Psoas muscle (tissue), 8 donors: ENCODE results near the gene CPED1. TPM values are rescaled to one million over a fixed set of nuclear protein-coding genes. Genes with fewer than 3 reads are reported as not detected.
"Not testable (repeated sequence)": the region's sequence is repeated elsewhere in the genome, so short reads cannot be mapped to it uniquely, and the experiment has no call there.

Experiments used
- ATAC-seq, 4 donors: fragments of 200-7000 bp; cut with Tn5 transposase; one replicate each; pipeline ENCODE4 v1.9.1; 2020; ENCODE audit warnings: moderate library complexity in 3 of 4, mild to moderate bottlenecking in 2 of 4
- DNase-seq, 2 donors: peaks; one replicate each; pipeline ENCODE4 v3.0.0-alpha.2; 2020
- H3K27ac ChIP-seq: fragments of 200-600 bp; one replicate; pipeline ENCODE4 v1.8.0; 2022
- H3K27me3 ChIP-seq, 3 donors: fragments of 200-600 bp in 1 of 3; one replicate each; pipeline versions ENCODE4 v1.6.1 to v1.8.0; 2013 to 2022; ENCODE audit warnings: low read length in 2 of 3, mild to moderate bottlenecking in 2 of 3, moderate library complexity in 1 of 3; ENCODE audit not compliant: insufficient read depth in 3 of 3
- H3K36me3 ChIP-seq, 2 donors: fragments of 200-600 bp in 1 of 2; one replicate each; pipeline versions ENCODE4 v1.6.1 to v1.8.0; 2013 to 2022; ENCODE audit warnings: low read depth in 1 of 2, mild to moderate bottlenecking in 1 of 2, moderate library complexity in 1 of 2; ENCODE audit not compliant: insufficient read depth in 1 of 2
- H3K4me1 ChIP-seq: fragments of 200-600 bp; one replicate; pipeline ENCODE4 v1.8.0; 2022
- H3K4me3 ChIP-seq: fragments of 200-600 bp; one replicate; pipeline ENCODE4 v1.8.0; 2022; ENCODE audit warnings: mild to moderate bottlenecking
- H3K9me3 ChIP-seq: fragments of 200-600 bp; one replicate; pipeline ENCODE4 v1.8.0; 2022
- CTCF ChIP-seq: fragments of 200-600 bp; IDR thresholded peaks from one replicate; pipeline ENCODE4 v1.8.0; 2022; ENCODE audit warnings: antibody characterized with exemption
- WGBS, 3 donors: extraction: QIAGEN DNeasy Blood & Tissue Kit; methylation state at CpG; one replicate each; pipeline versions ENCODE4 v1.1.6 to v1.1.7; 2013; 5-methylcytosine and 5-hydroxymethylcytosine counted together
- intact Hi-C, 2 donors: fragments of 100-400 bp; cut with DNase I; formaldehyde crosslinking; loops; one replicate each; pipeline versions ENCODE4 v1.11.0 to v1.14.2; 2022
- polyA plus RNA-seq, 3 donors: library from polyadenylated mRNA; stranded (reverse); fragments of 200-250 nt; gene quantifications; one replicate each; pipeline ENCODE4 v1.2.3, GENCODE V29; 2013
- total RNA-seq, 4 donors: library from RNA; stranded (reverse); fragmentation: NEBNext Ultra II Directional in 2 of 4; extraction: Animal tissue kit (Norgen Biotek cat#: 25700) in 2 of 4; gene quantifications; one replicate each; pipeline versions ENCODE4 v1.2.1 to v1.2.4, GENCODE V29; 2021 to 2023
- donor health status: healthy with polysubstance abuse.
- donor health status: DM: no; HTN: no; CAD: no; lungs with moderate emphysema.
- donor health status: Bipolar disorder and iron deficiency.
- donor health status: healthy.
- donor health status: DM: yes; HTN: yes; CAD: no.
- donor health status: DM: no; HTN: no; CAD: no.
- donor health status: DM: no; HTN: no; CAD: no.
- donor health status: DM: yes; HTN: yes; CAD: no.

The CPED1 gene
- total and polyA plus RNA-seq, 7 donors = 0.90 to 39.2 (median 12.0) TPM

GRCh38 chr7:120981888-120982615 is 6.5 kb upstream of the CPED1 start:
- no peak for TF ChIP-seq CTCF
- H3K4me3 ChIP-seq = no peak overlapping the region
- 48 to 59% (median 57%) methylated on average over 4 of the region's 4 CpGs for WGBS, 3 donors
- H3K9me3 ChIP-seq = no peaks in the 10 kb centered on the region
- no peaks in the 10 kb centered on the region for H3K4me1 ChIP-seq
- H3K36me3 ChIP-seq = peaks cover 0 to 7% of the 10 kb centered on the region in 2 donors
- no peak for ATAC-seq
- intact Hi-C loops = no loop called here
- H3K27me3 ChIP-seq = no peaks in the 10 kb centered on the region
- H3K27ac ChIP-seq = no peak overlapping the region
- no peak for DNase-seq

- DNase-seq, H3K27ac ChIP-seq, H3K4me3 ChIP-seq, H3K36me3 ChIP-seq, H3K4me1 ChIP-seq, ATAC-seq, intact Hi-C loops, H3K27me3 ChIP-seq, H3K9me3 ChIP-seq: not testable (repeated sequence)
- WGBS, 3 donors = 95 to 97% (median 96%) methylated on average over 5 of the region's 8 CpGs
Measured at GRCh38 chr7:120983592-120983991, 4.9 kb upstream of the CPED1 start.

- Histone ChIP-seq H3K27ac (no peak overlapping the region), H3K4me1 (no peaks in the 10 kb centered on the region), H3K9me3 (no peaks in the 10 kb centered on the region), H3K4me3 (no peak overlapping the region), H3K36me3 (no peaks in the 10 kb centered on the region), H3K27me3 (no peaks in the 10 kb centered on the region)
- TF ChIP-seq CTCF = no peak
- ATAC-seq (no peak), DNase-seq (no peak)
- 94 to 99% (median 97%) methylated on average over 3 of the region's 3 CpGs for WGBS, 3 donors
- intact Hi-C loops = no loop called here
Measured at GRCh38 chr7:120984406-120984805, 4.1 kb upstream of the CPED1 start.

- intact Hi-C loops = loop anchor here (5.0 kb wide), 2 partner anchors 33 to 122 kb away; partner anchors contain the start of gene ING3 (in 1 of the 2)
Measured at GRCh38 chr7:120985130-120985758, 3.3 kb upstream of the CPED1 start.

More at GRCh38 chr7:120985130-120985758, 3.3 kb upstream of the CPED1 start:
- WGBS, 3 donors = 37 to 47% (median 46%) methylated on average over 2 of the region's 2 CpGs
- no peaks in the 10 kb centered on the region for H3K27me3 ChIP-seq
- H3K36me3 ChIP-seq = no peaks in the 10 kb centered on the region
- no peak overlapping the region for H3K4me3 ChIP-seq
- H3K4me1 ChIP-seq = no peaks in the 10 kb centered on the region
- ATAC-seq (no peak), DNase-seq (no peak)
- H3K27ac ChIP-seq = no peak overlapping the region
- no peak for TF ChIP-seq CTCF
- H3K9me3 ChIP-seq = no peaks in the 10 kb centered on the region
